ENCODE measurements around the gene NHEJ1. TPM values are rescaled to one million over a fixed set of nuclear protein-coding genes. Genes with fewer than 3 reads are reported as not detected.

NHEJ1 gene
- total RNA-seq, 1 experiment from 2014 or later = 22.2 TPM

DNA sequence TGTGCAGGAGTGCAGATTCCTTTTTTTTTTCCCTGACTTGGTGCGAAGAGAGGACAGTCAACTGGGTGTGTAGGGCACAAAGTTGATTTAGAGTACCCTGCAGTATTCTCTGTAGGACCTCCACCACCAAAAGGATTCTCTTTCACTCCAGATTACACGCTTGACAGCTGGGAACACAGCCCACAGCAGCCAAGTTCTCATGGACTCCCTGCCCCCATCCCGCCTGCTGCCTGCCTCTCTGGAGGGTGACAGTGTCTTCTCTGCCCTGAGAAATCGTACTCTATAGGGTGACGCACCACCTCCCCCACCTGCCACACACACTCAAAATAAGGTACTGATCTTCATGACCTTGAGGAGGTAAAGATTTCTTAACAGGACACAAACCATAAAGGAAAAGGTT is 73.3 kb downstream of the NHEJ1 start:
- no peak for DNase-seq (ENCODE audit: low spot score)

DNA sequence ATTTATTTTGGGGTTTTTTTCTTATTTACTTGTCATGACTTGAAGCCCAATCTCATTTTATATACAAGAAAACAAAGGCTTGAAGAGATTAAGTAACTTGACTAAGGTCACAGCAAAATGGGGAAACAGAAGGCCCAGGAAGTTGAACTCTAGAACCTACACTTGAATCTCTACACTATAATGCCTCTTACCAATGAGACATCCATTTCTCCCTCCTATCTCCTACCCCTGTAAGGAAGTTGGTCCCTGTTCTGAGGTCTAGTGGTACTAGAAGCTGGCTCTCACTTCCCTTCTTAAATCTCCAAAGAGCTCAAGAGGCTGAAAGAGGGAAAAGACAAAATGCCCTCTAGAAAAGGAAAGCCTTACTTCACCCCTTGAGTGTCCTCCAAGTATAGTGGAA is 74.4 kb downstream of the NHEJ1 start:
- DNase-seq (ENCODE audit: low spot score) = no peak

DNA sequence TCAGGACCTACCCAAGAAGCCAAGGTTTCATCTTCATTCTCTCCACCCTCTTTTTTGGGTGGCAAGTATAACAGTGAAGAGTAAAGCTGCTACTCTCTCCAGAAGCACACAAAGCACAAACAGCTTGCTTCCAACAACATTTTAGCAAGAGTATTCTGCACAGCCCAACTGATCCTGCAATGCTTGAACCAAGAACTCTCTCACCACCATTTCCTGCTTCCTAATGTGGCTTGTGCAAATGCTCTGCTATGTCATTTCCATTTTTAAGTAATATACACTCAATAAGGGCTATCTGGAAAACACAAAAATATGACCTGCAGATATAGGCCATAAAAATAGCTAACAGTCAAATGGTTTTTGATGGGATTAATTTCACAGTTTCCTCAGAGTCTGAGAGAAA is 75.8 kb downstream of the NHEJ1 start:
- DNase-seq (ENCODE audit: low spot score) = no peak

DNA sequence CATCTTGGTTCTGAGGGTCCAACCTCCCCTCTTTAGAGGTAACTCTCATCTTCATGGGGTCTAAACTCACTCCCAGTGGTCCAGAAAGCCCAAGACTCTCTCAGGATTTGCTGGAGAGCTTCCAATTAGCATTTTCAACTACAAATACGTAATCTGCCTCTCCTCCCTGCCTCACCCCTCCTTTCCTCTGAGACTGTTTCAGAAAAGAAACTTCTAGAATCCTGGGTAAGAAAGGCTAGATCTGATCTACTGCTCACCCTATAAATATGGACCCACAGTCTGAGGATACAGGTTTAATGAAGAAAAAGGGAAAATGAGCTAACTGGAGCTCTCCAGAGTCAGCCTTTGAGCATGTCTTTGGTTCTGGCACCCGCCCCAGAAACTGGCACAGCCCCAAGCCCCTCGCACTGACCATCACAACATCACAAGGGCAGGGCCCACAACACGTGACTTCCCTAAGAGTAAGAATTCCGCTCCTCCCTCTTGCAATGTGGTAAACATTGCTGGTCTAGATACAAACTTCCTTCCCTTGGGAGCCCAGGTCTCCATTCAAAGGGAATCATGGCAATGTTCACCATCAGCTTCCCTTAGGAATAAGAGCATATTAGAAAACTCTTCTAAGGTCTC is 78.2 kb downstream of the NHEJ1 start:
- no peak for DNase-seq (ENCODE audit: low spot score)

DNA sequence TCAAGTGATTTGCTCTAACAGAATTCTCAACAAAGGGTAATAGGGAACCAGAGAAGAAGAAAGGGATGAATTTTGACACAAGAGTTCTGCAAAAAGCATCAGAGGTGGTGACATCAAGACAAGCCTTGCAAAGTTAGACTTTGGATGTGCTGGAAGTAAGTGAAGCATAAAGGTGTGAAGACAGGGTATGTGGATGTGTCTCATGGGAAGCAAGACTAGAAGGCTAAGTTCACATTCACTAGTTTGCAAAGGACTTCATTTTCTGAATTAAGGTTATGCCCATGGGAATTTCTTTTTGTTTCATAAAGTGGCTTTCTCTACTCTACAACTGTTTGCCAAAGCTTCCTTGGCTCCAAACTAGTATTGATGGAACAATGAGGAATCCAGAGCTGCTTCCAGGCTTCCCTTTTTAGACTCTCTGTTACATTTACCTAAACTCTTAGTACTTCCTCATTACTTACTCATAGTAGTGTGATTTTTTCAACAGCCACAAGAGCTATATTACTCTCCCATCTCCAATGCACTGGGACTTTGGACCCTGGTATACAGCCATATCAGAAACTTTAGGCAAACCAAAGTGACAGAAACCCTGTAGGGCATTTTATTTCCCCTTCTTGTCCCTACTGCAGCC is 78.8 kb downstream of the NHEJ1 start:
- no peak for DNase-seq (ENCODE audit: low spot score)

DNA sequence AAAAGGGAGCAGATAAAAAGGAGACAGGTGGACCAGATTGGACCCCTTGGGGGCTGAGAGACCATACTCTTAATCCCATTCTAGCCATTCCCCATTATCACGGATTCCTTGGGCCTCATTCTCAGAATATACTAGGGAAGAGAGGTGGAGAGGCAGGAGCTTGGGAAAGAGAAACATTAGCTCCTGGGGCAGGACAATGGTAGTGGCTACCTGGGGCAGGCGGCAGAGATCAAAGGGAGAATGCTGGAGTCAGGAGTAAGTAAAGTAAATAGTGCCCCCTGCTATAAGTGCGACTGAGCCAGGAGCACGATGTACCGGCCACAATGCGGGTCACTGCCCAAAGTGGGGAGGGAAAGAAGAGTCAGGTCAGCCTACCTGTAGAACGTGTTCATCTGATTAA is 79.5 kb downstream of the NHEJ1 start:
- no peak for DNase-seq (ENCODE audit: low spot score)

DNA sequence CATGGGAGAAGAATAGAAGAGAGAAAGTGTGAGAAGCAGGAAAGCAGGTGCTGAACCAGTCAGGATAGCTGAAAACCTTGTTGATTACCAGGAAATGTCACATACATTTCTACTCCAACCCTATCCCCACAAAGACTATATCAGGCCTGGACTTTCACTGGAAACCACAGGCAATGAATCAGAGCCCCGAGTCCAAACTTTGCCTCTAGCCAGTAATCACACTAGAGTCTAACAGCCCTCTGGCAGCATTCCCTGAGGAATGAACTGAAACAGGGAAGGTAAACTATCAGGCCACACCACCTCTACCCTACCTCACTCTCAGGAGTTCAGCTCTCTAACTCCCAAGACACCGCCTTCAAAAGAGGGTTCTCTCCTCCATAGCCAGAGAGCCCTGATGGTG is 81.2 kb downstream of the NHEJ1 start:
- DNase-seq (ENCODE audit: low spot score) = peak; percentile 35

DNA sequence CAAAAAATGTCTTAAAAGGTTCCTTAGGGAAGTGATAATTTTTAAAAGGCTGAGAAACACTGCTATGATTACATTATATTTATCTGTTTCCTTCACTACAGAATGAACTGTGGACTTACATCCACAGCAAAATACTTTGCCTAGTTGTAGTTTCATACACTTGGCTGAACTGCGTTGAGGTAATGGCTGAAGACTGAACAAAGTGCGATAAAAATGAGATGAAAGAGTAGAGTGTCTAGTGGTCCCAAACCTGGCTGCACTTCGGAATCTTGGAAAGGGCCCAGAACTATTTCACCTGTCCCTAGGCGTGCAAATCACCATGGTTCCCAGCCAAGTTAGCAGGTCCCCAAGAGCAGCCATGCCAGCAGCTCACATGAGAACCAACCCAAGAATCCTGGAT is 81.7 kb downstream of the NHEJ1 start:
- no peak for DNase-seq (ENCODE audit: low spot score)

DNA sequence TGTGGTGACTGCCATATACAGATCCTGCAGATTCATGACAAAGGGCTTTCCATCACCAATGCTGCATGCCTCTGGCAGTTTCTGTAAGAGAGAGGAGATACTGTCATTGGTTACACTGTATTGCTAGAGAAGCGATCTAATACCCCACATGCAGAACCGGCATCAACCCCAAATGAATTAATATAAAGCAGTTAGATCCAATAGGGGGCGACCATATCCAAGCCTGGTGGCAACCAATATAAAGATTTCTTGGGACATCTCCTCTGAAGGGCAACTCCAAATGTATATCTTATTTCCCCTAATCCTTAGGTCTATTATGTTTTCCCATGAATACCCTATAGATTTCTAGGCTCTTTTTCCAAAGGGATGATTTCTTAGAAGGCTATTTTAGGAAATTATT is 82.5 kb downstream of the NHEJ1 start:
- DNase-seq (ENCODE audit: low spot score) = no peak

DNA sequence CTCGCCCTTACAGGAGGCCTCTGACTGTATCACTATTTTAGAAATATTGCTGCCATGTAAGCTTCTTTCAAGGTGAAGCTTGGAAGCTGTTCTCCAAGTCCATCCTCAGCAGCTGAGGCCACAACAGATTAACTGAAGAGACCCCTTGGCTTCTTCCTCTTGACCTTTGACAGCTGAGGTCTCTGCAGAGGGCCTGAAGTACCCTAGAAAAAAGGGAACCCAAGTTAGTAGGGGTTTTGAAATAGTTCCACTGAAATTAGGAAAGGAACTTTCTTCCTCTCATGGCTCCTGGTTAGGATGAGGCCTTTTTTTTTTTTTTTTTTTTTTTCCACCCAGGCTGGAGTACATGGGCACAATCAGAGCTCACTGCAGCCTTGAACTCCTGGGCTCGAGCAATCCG is 84.4 kb downstream of the NHEJ1 start:
- no peak for DNase-seq (ENCODE audit: low spot score)

DNA sequence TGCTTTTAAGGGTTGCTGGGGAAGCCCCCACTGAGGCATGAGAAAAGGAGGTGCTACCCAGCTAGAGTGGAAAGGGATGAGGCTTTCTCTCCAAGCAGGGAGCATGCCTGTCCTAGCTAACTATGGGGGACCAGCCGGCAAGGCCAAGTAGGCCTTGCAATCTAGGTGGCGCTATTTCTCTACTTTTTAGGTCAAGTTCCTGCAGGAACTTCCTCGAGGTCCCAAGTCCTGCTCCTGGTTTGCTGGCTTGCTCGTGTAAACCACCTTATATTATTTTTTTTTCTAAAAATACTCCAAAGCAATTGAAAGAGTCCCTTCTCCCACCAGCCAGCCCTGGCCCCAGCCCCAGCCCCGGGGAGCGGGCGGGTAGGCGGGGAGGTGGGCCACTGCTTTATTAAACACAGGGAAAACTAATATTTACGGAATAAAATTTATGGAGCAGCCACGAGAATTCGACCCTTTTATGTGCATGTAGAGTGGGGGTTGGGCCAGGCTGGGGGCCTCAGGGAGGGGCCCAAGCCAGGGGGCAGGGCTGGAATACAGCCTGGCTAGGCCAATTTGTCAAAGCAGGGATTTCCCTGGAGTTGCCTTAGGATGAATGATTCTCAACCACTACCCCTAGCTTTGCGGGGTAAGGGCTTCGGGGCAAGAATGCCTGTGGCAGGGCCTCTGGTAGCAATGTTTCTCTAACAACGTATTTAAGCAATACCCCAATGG is 87.0 kb downstream of the NHEJ1 start:
- peak; percentile 46 for DNase-seq (ENCODE audit: low spot score)

DNA sequence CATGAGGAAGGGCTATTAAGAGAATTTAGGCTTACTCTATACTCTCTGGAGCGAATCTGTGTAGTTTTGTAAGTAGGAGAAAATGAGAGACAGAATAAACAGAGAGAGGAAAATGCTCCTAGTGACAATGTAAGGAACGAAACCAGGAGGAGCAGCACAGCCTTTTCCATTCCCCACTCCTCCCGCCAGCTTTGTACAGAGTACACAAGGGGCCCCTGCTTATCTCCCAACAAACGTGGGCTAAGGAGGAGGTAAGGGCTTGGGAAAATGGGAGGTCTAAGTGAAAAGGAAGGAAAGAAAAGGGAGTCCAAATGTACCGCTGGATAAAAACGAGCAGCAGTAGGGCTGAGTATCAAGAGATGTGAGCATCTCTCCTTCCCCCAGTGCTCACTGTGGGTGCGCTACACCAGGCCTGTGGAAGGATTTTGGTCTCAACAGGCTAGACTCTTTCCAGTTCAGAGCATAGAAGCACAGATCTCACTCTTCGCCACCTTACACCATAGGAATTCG is 87.8 kb downstream of the NHEJ1 start:
- no peak for DNase-seq (ENCODE audit: low spot score)

DNA sequence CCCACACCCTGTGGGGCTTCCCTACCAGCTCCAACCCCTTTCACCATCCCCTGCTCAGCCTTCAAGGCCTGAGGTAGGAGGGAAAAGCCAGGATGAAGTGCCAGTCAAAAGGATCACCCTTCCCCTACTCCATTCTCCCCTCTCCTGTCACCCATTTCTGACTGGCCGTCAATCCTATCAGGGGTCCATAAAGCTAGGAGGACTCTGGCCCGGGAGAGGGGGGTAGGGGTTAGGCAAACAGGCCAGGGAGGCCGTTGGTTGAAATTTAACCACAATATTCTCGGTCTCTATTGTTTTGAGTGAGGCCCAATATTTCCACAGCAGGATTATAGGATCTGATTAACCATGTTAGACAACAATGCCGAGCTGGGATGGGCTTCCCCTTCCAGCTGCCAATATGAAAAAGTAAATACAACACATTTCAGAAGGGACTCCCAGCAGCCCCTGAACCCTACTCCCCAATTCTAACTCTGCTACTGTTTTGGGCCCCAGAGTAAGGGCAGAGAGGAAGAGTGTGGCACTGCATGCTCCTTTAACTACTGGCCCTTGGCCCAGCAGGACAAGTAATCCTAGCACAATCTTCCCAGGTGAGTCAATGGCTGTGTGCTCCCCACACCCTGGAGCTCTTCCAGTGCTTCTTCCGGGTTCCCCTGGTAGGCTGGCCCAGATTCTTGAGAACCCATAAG is 89.3 kb downstream of the NHEJ1 start:
- DNase-seq (ENCODE audit: low spot score) = peak; percentile 39

DNA sequence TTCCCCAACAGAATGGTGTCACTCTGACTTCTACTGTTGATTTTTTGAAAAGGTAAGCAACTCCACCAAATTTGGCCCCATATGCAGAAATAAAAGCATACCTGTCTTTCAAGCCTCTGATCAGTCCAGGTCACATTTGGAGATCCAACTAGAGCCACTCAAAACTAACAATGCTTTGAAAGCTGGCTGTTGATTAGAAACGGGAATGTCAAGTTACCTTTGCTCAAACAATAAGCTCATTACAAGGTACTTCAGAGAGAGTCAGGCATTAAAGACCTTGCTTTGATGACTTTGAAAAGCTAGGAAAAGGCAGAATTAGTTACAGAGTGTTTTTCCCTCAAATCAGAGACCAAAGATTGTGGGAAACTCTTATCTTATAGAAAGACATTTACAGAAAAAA is 95.1 kb downstream of the NHEJ1 start:
- DNase-seq (ENCODE audit: low spot score) = no peak

DNA sequence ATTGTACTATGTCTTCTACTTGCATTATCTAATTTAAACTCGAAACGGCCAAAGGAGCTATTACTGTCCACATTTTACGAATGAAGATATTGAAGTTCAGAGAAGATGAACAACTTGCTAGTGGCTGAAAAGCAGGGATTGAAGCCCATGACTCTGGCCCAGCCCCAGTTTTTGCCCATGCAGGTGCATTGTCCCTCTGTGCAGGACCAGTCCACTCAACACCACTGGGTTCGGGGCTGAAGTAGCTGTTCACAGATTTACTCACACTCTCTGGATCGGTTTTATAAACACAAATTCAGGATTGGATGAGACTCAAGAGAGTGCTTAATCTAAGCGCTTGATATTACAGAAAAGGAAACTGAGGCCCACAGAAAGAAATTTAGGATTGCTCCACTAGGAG is 98.5 kb downstream of the NHEJ1 start:
- DNase-seq (ENCODE audit: low spot score) = no peak

DNA sequence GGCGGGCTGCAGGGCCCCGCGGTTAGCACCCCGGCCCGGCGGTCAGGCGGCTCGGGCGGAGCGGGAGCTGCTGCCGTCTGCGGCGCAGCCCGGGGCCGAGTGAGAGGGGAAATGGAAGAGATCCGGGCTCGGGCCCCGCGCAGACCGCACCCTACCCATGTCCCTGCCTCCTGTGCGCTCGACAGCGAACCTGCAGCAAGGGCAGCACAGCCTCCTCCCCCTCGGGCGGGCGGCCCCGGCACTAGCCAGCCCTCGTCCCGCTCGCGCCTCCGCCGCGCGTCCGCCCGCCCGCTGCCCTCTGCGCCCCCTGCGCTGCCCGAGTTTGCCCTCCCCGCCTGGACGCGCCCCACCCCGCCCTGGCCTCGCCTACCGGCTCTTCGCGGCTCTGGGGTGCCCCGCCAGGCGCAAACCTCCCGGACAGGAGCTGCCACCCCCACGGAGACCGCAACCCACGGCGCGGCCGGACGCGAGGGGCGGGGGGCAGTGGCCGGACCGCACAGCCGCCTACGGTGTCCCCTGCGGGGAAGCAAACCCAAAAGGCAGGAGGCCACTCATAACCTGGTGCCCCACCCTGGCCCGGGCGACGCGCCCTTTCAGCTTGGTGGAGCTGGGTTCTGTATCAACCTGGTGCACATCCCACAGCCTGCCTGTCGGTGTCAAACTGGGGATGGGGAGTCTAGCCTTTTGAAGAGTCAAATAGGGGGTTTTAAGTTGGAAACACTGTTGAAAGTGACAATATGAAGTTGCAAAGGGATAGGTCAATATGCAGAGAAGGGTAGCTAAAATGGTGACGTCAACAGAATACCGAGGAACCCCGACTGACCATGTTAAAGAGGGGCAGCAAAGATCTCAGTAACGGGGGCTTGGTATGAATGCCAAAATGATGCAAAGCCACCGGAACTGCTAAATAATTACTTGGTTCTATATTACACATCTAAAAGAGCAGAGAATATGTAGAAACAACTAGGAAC is 99.5 kb downstream of the NHEJ1 start, which contains the start of gene IHH:
TSS of gene IHH (minus strand) at position 101 of the 971 bp plus-strand sequence. CDS start 454 bp downstream, outside the sequence.
- peak; percentile 13 for DNase-seq (ENCODE audit: low spot score)

DNA sequence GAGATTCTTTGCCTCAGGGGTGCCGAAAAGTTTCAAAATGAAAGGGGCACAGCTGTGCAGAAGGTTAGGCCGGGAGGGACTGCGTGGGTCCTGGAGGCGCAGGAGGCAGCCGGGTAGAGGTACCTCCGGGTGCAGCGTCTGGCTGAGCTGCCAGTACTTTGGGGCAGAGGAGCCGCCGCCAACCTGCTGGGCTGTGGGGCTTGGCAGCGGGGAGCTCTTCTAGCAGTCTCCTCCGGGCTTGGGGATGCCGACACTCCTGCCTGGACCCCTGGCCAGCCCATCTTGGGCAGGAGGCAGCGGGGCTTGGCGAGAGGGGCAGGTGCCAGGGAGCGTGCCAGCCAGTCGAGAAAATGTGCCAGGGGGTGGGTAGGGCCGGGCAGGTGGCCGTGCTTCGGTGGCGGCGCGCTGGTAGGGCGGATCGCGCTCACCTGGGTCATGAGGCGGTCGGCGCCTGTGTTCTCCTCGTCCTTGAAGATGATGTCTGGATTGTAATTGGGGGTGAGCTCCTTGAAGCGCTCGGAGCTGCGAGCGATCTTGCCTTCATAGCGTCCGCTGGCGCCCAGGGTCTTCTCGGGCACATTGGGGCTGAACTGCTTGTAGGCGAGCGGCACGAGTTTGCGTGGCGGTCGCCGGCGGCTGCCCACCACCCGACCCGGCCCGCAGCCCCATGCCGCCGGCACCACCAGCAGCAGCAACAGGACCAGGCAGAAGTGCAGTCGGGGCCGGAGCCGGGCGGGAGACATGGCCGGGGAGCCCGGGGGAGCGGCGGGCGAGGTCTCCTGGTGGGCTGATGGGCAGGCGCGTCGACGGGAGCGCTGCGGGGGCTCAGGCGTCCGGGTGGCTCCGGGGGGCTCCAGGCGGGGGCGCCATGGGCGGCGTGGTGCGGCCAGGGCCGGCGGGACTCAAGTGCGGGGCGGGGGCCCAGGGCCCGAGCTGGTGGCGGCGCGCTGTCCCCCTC is 100.6 kb downstream of the NHEJ1 start:
- no peak for DNase-seq (ENCODE audit: low spot score)

DNA sequence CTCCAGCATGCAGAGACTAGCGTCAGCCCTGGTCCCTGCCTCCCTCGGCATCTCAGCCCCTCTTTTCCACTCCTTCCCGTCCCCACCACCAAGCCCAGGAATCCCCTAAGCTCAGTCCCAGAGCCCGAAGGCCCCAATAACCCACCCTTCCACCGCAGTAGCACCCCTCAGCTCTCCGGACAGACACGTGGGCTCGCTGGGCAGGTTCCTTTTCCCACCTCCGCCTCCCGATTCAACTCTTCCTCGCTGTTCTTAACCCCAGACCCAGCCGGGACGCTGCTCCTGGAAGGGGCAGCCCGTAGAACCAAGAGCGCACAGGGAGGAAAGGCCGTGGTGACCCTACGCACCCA is 101.3 kb downstream of the NHEJ1 start:
- DNase-seq (ENCODE audit: low spot score) = no peak

DNA sequence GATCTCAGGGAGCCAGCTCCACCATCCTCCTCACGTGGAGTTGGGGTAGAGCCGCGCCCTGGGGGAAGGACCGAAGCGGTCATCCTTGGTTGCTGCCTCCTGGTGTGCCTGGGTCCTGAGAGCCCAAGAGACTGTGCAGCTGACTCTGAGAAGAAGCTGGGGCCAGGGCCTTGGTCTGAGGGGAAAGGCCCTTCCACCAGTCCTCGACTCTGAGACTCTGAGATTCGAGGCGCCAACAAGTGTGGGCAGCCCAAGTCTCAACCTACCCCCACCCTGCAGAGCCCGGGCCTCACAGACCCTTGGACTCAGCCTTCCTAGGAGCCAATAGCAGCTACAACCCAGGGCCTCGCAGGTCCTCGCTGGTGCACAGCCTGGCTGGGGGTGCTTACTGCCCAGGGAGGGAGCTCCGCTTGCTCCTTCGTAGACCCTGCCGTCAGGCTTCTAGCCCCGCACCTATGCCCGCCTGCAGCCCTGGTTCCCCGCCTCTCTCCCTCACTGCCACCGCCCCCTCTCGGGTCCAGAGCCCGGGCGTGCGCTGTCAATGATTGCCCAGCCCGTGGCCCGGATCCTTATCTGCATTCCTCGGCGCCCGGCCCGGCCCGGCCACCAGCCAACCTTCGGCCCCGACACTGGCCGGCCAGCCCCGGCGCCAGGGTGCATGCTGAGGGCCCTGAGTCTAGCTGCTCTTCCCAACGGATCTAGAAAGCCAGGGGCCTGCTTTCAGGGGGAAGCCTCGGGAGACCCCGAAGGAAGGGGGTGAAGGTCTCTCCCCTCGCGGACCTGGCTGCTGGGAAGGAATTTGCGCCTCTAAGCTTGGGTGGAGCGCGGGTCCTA is 101.9 kb downstream of the NHEJ1 start:
- no peak for DNase-seq (ENCODE audit: low spot score)

All from A172 (cell line).